ENCODE measurements around the gene GIPC2.

DNA sequence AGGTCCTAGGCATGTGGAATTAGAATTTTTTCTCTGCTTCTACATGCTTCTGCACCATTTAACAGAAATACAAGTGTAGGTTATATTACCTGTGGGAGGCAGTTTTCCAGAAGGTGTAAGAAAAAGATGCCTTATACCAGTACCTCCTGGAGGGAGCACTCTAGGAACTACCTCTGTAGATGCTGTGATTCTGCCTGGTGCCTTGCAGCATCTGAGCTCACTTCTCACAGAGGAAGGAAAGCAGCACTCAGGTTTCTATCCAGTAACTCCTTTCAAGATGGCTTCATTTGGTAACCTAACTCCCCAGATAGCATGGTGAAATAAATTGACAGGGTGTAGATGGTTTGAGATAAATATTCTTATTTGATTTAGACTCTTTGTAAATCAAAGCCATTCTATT lies 50.3 kb downstream of the GIPC2 start:
- TF ChIP-seq CTCF (IDR thresholded peaks at IDR 0.05) (no peak), EP300 (IDR thresholded peaks at IDR 0.05) (no peak), POLR2A (IDR thresholded peaks at IDR 0.05) (no peak)

Data from suprapubic skin (tissue), 3 donors.